B cell (primary cell): ENCODE data around the gene RANBP3. TPM values are rescaled to one million over a fixed set of nuclear protein-coding genes. Genes with fewer than 3 reads are reported as not detected.

Source experiments
- ATAC-seq: fragments of 200-7000 bp; cut with Tn5 transposase; one replicate; pipeline ENCODE4 v1.10.0; 2021; ENCODE audit warnings: low read depth, mild to moderate bottlenecking, moderate number of reproducible peaks, moderate library complexity
- CTCF ChIA-PET: fragments of 350-600 bp; sonication (Branson Sonifier 250); formaldehyde crosslinking; loops from one replicate; lab custom pipeline; 2021; ENCODE audit warnings: antibody characterized with exemption, inconsistent platforms; lab: Charles Lee
- POLR2A ChIA-PET: fragments of 350-600 bp; sonication (Branson Sonifier 250); formaldehyde crosslinking; loops from one replicate; lab custom pipeline; 2021; ENCODE audit warnings: antibody characterized with exemption; lab: Charles Lee
- DNase-seq: peaks from one replicate; pipeline ENCODE4 v3.0.0; 2013
- H2AFZ ChIP-seq: 2 replicates; pipeline ENCODE4 v1.6.1; 2012; ENCODE audit warnings: mild to moderate bottlenecking, low read depth, low read length; ENCODE audit not compliant: insufficient read depth, poor library complexity, severe bottlenecking
- H3K27ac ChIP-seq, 2 donors: 1 replicate in 1 of 2; 2 replicates in 1 of 2; pipeline ENCODE4 v1.5.1; 2012 to 2013; ENCODE audit warnings: low read length in 2 of 2, mild to moderate bottlenecking in 2 of 2, moderate library complexity in 1 of 2
- H3K27me3 ChIP-seq, 4 experiments: fragments of 200-600 bp in 1 of 4; sonication (generic) in 1 of 4; replicated peaks in 1 of 4; 1 replicate in 2 of 4; 2 replicates in 2 of 4; pipeline versions ENCODE4 v1.6.1 to v1.7.0; 2013 to 2016; ENCODE audit warnings: low read length in 3 of 4, mild to moderate bottlenecking in 2 of 4, mixed read lengths in 1 of 4, moderate library complexity in 1 of 4; ENCODE audit not compliant: insufficient read depth in 4 of 4, control insufficient read depth in 3 of 4; ENCODE audit errors: control extremely low read depth in 1 of 4
- H3K36me3 ChIP-seq, 2 experiments: replicated peaks in 1 of 2; 1 replicate in 1 of 2; 2 replicates in 1 of 2; pipeline versions ENCODE4 v1.6.1 to v1.7.1; 2013; ENCODE audit warnings: low read length in 1 of 2; ENCODE audit not compliant: insufficient read depth in 2 of 2, control insufficient read depth in 1 of 2; ENCODE audit errors: control extremely low read depth in 1 of 2, extremely low read depth in 1 of 2
- H3K4me1 ChIP-seq, 2 donors: fragments of 200-600 bp in 1 of 2; sonication (generic) in 1 of 2; 1 replicate in 1 of 2; 2 replicates in 1 of 2; pipeline versions ENCODE4 v1.5.1 to v1.6.1; 2013 to 2017; ENCODE audit warnings: low read length in 2 of 2; ENCODE audit not compliant: control insufficient read depth in 2 of 2, insufficient read depth in 2 of 2
- H3K4me2 ChIP-seq: replicated peaks from 2 replicates; pipeline ENCODE3; 2012; ENCODE audit warnings: mild to moderate bottlenecking, low read depth, low read length; ENCODE audit not compliant: poor library complexity, severe bottlenecking
- H3K4me3 ChIP-seq, 5 experiments: fragments of 200-600 bp in 1 of 5; sonication (generic) in 1 of 5; 1 replicate in 3 of 5; 2 replicates in 2 of 5; pipeline versions ENCODE4 v1.5.1 to v1.7.0; 2011 to 2016; ENCODE audit warnings: low read length in 4 of 5, mild to moderate bottlenecking in 4 of 5, low read depth in 2 of 5, control low read depth in 1 of 5, moderate library complexity in 1 of 5; ENCODE audit not compliant: insufficient read depth in 1 of 5; ENCODE audit errors: control extremely low read depth in 1 of 5, extremely low read depth in 1 of 5
- H3K79me2 ChIP-seq: fragments of 200-600 bp; sonication (generic); one replicate; pipeline ENCODE4 v1.6.0; 2016; ENCODE audit warnings: low read length; ENCODE audit not compliant: control insufficient read depth, insufficient read depth
- H3K9ac ChIP-seq: fragments of 200-600 bp; sonication (generic); 2 replicates; pipeline ENCODE4 v1.6.1; 2017; ENCODE audit warnings: mild to moderate bottlenecking, low read length, moderate library complexity
- H3K9me3 ChIP-seq, 3 donors: one replicate each; pipeline versions ENCODE4 v1.6.1 to v1.7.1; 2013; ENCODE audit warnings: low read length in 2 of 3; ENCODE audit not compliant: control insufficient read depth in 2 of 3, insufficient read depth in 1 of 3; ENCODE audit errors: control extremely low read depth in 1 of 3
- H4K20me1 ChIP-seq: 2 replicates; pipeline ENCODE4 v1.6.0; 2012; ENCODE audit warnings: mild to moderate bottlenecking, low read length; ENCODE audit not compliant: insufficient read depth, control insufficient read depth, poor library complexity, severe bottlenecking
- H3K27ac Mint-ChIP-seq: one replicate; pipeline ENCODE4 v1.8.0; 2021; ENCODE audit warnings: mixed read lengths
- H3K27me3 Mint-ChIP-seq: one replicate; pipeline ENCODE4 v1.8.0; 2021; ENCODE audit warnings: mixed read lengths
- H3K4me1 Mint-ChIP-seq: one replicate; pipeline ENCODE4 v1.8.0; 2021; ENCODE audit warnings: mixed read lengths
- H3K4me3 Mint-ChIP-seq: one replicate; pipeline ENCODE4 v1.8.0; 2021; ENCODE audit warnings: mixed read lengths
- H3K9me3 Mint-ChIP-seq: one replicate; pipeline ENCODE4 v1.8.0; 2022; ENCODE audit warnings: mixed read lengths; ENCODE audit not compliant: insufficient read depth
- EZH2 ChIP-seq: IDR thresholded peaks from 2 replicates; pipeline ENCODE4 v1.6.1; 2012; ENCODE audit warnings: borderline replicate concordance, low read depth, mild to moderate bottlenecking, moderate library complexity, low read length; ENCODE audit not compliant: insufficient read depth, poor library complexity, severe bottlenecking
- WGBS: methylation state at CpG from one replicate; pipeline ENCODE4 v1.1.5; 2013; ENCODE audit warnings: missing lambda C conversion rate; ENCODE audit not compliant: insufficient coverage; 5-methylcytosine and 5-hydroxymethylcytosine counted together
- intact Hi-C: fragments of 100-400 bp; cut with micrococcal nuclease; formaldehyde crosslinking; loops from one replicate; pipeline ENCODE4 v1.10.0; 2022
- polyA plus RNA-seq: library from polyadenylated mRNA; depleted of rRNA; stranded (reverse); fragments of >200 nt; gene quantifications from 2 replicates; pipeline ENCODE4 v1.2.3, GENCODE V29; 2012
- total RNA-seq, 2 donors: library from RNA; stranded (reverse); fragments of 120-200 nt in 1 of 2; gene quantifications; 1 replicate in 1 of 2; 2 replicates in 1 of 2; pipeline versions ENCODE4 v1.2.3 to v1.2.4, GENCODE V29; 2013 to 2022
- TF ChIP-seq, protein P1 (sequence below): fragments of 200-600 bp; IDR thresholded peaks from one replicate; pipeline ENCODE4 v1.8.0; 2022; ENCODE audit warnings: antibody characterized with exemption, mild to moderate bottlenecking

The RANBP3 gene
- total and polyA plus RNA-seq, 2 donors (not counting 1 experiment from before 2014, with no cell fraction given): 86.7 to 91.7 TPM

DNA sequence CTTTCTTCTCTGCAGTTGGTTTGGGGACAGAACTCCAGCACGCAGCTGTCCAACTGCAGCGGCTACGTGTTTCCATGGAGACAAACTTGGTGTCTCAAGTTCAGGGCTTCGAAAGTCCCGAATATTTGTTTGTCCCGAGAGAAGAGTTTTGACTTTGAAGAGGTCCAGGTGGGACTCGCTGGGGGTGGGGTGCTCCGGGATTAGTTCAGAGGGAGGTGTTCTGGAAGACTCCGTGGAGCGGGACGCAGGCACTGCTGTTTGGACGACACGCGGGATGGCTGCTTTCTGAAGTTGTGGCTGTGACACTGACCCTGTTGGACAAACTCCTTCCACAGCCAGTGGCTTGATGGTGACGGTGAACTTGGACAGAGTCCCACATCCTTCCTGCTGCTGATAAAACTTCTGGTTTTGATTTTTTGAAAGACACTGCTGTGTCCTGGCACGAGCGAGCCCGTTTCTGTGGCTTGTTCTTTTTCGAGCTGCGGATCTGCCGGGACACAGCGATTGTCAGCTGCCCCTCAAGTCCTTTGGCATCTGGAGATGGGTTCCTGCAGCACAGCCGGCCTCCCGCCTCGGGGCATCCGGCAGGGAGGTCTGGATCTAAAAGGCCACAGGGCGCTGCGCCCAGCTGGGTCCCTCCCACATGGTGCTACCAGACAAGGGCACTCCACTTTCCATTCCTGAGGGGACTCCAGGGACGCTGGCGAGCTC is 15.9 kb upstream of the RANBP3 start:
- ChIA-PET CTCF (no interaction called here), POLR2A (no interaction called here)
- Histone ChIP-seq H3K9me3 (peaks cover 0 to 9% (median 0%) of the 10 kb centered on the region in 3 donors), H3K4me1 (peaks cover 0 to 19% of the 10 kb centered on the region in 2 donors), H3K4me2 (no peak overlapping the region), H3K36me3 (no peaks in the 10 kb centered on the region), H3K79me2 (no peaks in the 10 kb centered on the region), H3K27ac (no peak overlapping the region), H4K20me1 (no peaks in the 10 kb centered on the region), H3K4me3 (no peak overlapping the region), H3K9ac (no peak overlapping the region), H3K27me3 (no peaks in the 10 kb centered on the region), H2AFZ (no peak overlapping the region)
- peaks cover 19% of the 10 kb centered on the region for H3K4me1 Mint-ChIP-seq
- WGBS: 77% methylated on average over 30 of the region's 30 CpGs
- intact Hi-C loops: no loop called here
- H3K4me3 Mint-ChIP-seq: no peak overlapping the region
- ATAC-seq (no peak), DNase-seq (no peak)
- no peaks in the 10 kb centered on the region for H3K27me3 Mint-ChIP-seq
- no peak for TF ChIP-seq EZH2
- TF ChIP-seq, protein P1, sequence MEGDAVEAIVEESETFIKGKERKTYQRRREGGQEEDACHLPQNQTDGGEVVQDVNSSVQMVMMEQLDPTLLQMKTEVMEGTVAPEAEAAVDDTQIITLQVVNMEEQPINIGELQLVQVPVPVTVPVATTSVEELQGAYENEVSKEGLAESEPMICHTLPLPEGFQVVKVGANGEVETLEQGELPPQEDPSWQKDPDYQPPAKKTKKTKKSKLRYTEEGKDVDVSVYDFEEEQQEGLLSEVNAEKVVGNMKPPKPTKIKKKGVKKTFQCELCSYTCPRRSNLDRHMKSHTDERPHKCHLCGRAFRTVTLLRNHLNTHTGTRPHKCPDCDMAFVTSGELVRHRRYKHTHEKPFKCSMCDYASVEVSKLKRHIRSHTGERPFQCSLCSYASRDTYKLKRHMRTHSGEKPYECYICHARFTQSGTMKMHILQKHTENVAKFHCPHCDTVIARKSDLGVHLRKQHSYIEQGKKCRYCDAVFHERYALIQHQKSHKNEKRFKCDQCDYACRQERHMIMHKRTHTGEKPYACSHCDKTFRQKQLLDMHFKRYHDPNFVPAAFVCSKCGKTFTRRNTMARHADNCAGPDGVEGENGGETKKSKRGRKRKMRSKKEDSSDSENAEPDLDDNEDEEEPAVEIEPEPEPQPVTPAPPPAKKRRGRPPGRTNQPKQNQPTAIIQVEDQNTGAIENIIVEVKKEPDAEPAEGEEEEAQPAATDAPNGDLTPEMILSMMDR: no peak
- no peaks in the 10 kb centered on the region for H3K9me3 Mint-ChIP-seq
- H3K27ac Mint-ChIP-seq: no peak overlapping the region

GRCh38 chr19:5993201-5993600 is 15.3 kb upstream of the RANBP3 start:
- Histone ChIP-seq H3K9ac (no peak overlapping the region), H3K4me1 (peaks cover 0 to 19% of the 10 kb centered on the region in 2 donors), H3K27ac (no peak overlapping the region), H4K20me1 (no peaks in the 10 kb centered on the region), H3K79me2 (no peaks in the 10 kb centered on the region), H3K9me3 (peaks cover 0 to 9% (median 0%) of the 10 kb centered on the region in 3 donors), H3K36me3 (no peaks in the 10 kb centered on the region), H3K4me2 (no peak overlapping the region), H3K27me3 (no peaks in the 10 kb centered on the region), H2AFZ (peak overlapping the region; percentile 22), H3K4me3 (no peak overlapping the region)
- DNase-seq (no peak), ATAC-seq (no peak)
- H3K4me1 Mint-ChIP-seq: peaks cover 21% of the 10 kb centered on the region
- H3K4me3 Mint-ChIP-seq: no peak overlapping the region
- CTCF ChIA-PET: interaction anchor here (0.6 to 1.3 kb wide), 2 partner anchors 29 to 270 kb away, joined by 3 to 5 read pairs; no protein-coding TSS in a partner anchor
- H3K27me3 Mint-ChIP-seq: no peaks in the 10 kb centered on the region
- no peaks in the 10 kb centered on the region for H3K9me3 Mint-ChIP-seq
- TF ChIP-seq, protein P1: no peak
- no peak for TF ChIP-seq EZH2
- H3K27ac Mint-ChIP-seq: no peak overlapping the region
- WGBS: 97% methylated on average over 7 of the region's 13 CpGs
- POLR2A ChIA-PET: no interaction called here
- intact Hi-C loops: no loop called here
